SK-N-SH treated with all-trans-retinoic acid at 6 μM for 48 hours (cell line): ENCODE data around the gene CILP2.

Source experiments
- ATAC-seq: fragments of 200-7000 bp; cut with Tn5 transposase; 3 replicates; pipeline ENCODE4 v1.9.1; 2020; ENCODE audit warnings: mild to moderate bottlenecking, moderate library complexity
- ARNTL ChIP-seq: fragments of 450-650 bp; formaldehyde crosslinking; IDR thresholded peaks from 2 replicates; pipeline ENCODE4 v1.5.0; 2020; ENCODE audit warnings: low read depth, mild to moderate bottlenecking, moderate library complexity, borderline replicate concordance
- BACH2 ChIP-seq: fragments of 250-450 bp; sonication (Bioruptor Pico); IDR thresholded peaks from 2 replicates; pipeline ENCODE4 v1.9.0; 2021; ENCODE audit warnings: mild to moderate bottlenecking, borderline replicate concordance
- CREB5 ChIP-seq: fragments of 250-450 bp; sonication (Bioruptor Pico); IDR thresholded peaks from 2 replicates; pipeline ENCODE4 v1.5.1; 2020; ENCODE audit warnings: low read depth, mild to moderate bottlenecking, moderate library complexity
- CSDC2 ChIP-seq: fragments of 250-450 bp; sonication (Bioruptor Pico); IDR thresholded peaks from 2 replicates; pipeline ENCODE4 v1.5.0; 2020; ENCODE audit warnings: mild to moderate bottlenecking, moderate library complexity
- CSRNP3 ChIP-seq: fragments of 250-450 bp; sonication (Bioruptor Pico); IDR thresholded peaks from 2 replicates; pipeline ENCODE4 v1.5.1; 2021; ENCODE audit warnings: mild to moderate bottlenecking, moderate library complexity
- GLIS3 ChIP-seq: fragments of 250-450 bp; sonication (Bioruptor Pico); IDR thresholded peaks from 2 replicates; pipeline ENCODE4 v1.5.0; 2020; ENCODE audit warnings: mild to moderate bottlenecking, moderate library complexity
- ISL1 ChIP-seq: fragments of 250-450 bp; sonication (Bioruptor Pico); IDR thresholded peaks from 2 replicates; pipeline ENCODE4 v2.1.2; 2022; ENCODE audit warnings: mild to moderate bottlenecking, moderate library complexity
- OSR1 ChIP-seq: fragments of 250-450 bp; sonication (Bioruptor Pico); IDR thresholded peaks from 2 replicates; pipeline ENCODE4 v1.8.0; 2022; ENCODE audit warnings: moderate library complexity, mild to moderate bottlenecking, inconsistent platforms
- PATZ1 ChIP-seq: fragments of 250-450 bp; sonication (Bioruptor Pico); IDR thresholded peaks from 2 replicates; pipeline ENCODE4 v1.8.0; 2020; ENCODE audit warnings: mild to moderate bottlenecking, moderate library complexity, borderline replicate concordance
- POU6F1 ChIP-seq: fragments of 250-450 bp; sonication (Bioruptor Pico); IDR thresholded peaks from 2 replicates; pipeline ENCODE4 v1.8.0; 2021; ENCODE audit warnings: low read depth, mild to moderate bottlenecking, moderate library complexity, borderline replicate concordance
- PPARA ChIP-seq: fragments of 250-450 bp; sonication (Bioruptor Pico); IDR thresholded peaks from 2 replicates; pipeline ENCODE4 v1.5.0; 2020; ENCODE audit warnings: mild to moderate bottlenecking, borderline replicate concordance
- RARB ChIP-seq: fragments of 250-450 bp; sonication (Bioruptor Pico); IDR thresholded peaks from 2 replicates; pipeline ENCODE4 v1.8.0; 2021; ENCODE audit warnings: mild to moderate bottlenecking, moderate library complexity
- SNAI2 ChIP-seq: fragments of 250-450 bp; sonication (Bioruptor Pico); IDR thresholded peaks from 2 replicates; pipeline ENCODE4 v1.5.0; 2020; ENCODE audit warnings: mild to moderate bottlenecking, moderate library complexity
- TCF4 ChIP-seq: fragments of 250-450 bp; sonication (Bioruptor Pico); IDR thresholded peaks from 2 replicates; pipeline ENCODE4 v1.8.0; 2021; ENCODE audit warnings: mild to moderate bottlenecking, moderate library complexity, borderline replicate concordance
- TOX ChIP-seq: fragments of 250-450 bp; sonication (Bioruptor Pico); IDR thresholded peaks from 2 replicates; pipeline ENCODE4 v1.8.0; 2021; ENCODE audit warnings: mild to moderate bottlenecking, moderate library complexity, borderline replicate concordance
- ZC3H10 ChIP-seq: fragments of 250-450 bp; sonication (Bioruptor Pico); IDR thresholded peaks from 2 replicates; pipeline ENCODE4 v1.5.1; 2021; ENCODE audit warnings: mild to moderate bottlenecking, moderate library complexity
- ZFP3 ChIP-seq: fragments of 250-450 bp; sonication (Bioruptor Pico); IDR thresholded peaks from 2 replicates; pipeline ENCODE4 v1.5.0; 2020; ENCODE audit warnings: mild to moderate bottlenecking, moderate library complexity
- ZFP30 ChIP-seq: fragments of 450-650 bp; formaldehyde crosslinking; IDR thresholded peaks from 2 replicates; pipeline ENCODE4 v1.5.0; 2022; ENCODE audit warnings: mild to moderate bottlenecking, moderate library complexity
- ZNF70 ChIP-seq: fragments of 450-650 bp; formaldehyde crosslinking; IDR thresholded peaks from 2 replicates; pipeline ENCODE4 v1.5.0; 2020; ENCODE audit warnings: mild to moderate bottlenecking, moderate library complexity
- ZNF8 ChIP-seq: fragments of 450-650 bp; formaldehyde crosslinking; IDR thresholded peaks from 2 replicates; pipeline ENCODE4 v1.5.0; 2020; ENCODE audit warnings: mild to moderate bottlenecking, moderate library complexity

CILP2 gene

GRCh38 chr19:19543101-19543500 lies 5.0 kb downstream of the CILP2 start:
- TF ChIP-seq CREB5 (no peak), BACH2 (no peak), ZFP30 (CRISPR knock-in tag) (no peak), ZNF8 (no peak), OSR1 (CRISPR knock-in tag) (no peak), SNAI2 (CRISPR knock-in tag) (no peak), ZNF70 (no peak), PPARA (no peak), ISL1 (CRISPR knock-in tag) (no peak), RARB (CRISPR knock-in tag) (no peak)
- no peak for ATAC-seq

- no peak for TF ChIP-seq ZNF70
- TF ChIP-seq ISL1 (CRISPR knock-in tag): no peak
- no peak for TF ChIP-seq CSDC2 (CRISPR knock-in tag)
- TF ChIP-seq PPARA: no peak
- TF ChIP-seq BACH2: no peak
- TF ChIP-seq ZNF8: no peak
- no peak for TF ChIP-seq TOX (CRISPR knock-in tag)
- no peak for TF ChIP-seq CREB5
- TF ChIP-seq CSRNP3 (CRISPR knock-in tag): no peak
- TF ChIP-seq PATZ1 (CRISPR knock-in tag): no peak
- TF ChIP-seq TCF4 (CRISPR knock-in tag): no peak
- TF ChIP-seq RARB (CRISPR knock-in tag): no peak
- no peak for TF ChIP-seq ZFP3 (CRISPR knock-in tag)
- no peak for TF ChIP-seq GLIS3 (CRISPR knock-in tag)
- no peak for TF ChIP-seq OSR1 (CRISPR knock-in tag)
- TF ChIP-seq ARNTL (CRISPR knock-in tag): no peak
- TF ChIP-seq ZFP30 (CRISPR knock-in tag): no peak
- TF ChIP-seq ZC3H10 (CRISPR knock-in tag): no peak
- no peak for TF ChIP-seq SNAI2 (CRISPR knock-in tag)
- ATAC-seq: no peak
These were observed 5.6 kb downstream of the CILP2 start for GRCh38 chr19:19543640-19544039.

GRCh38 chr19:19544257-19544953 lies 6.3 kb downstream of the CILP2 start:
- no peak for ATAC-seq
- TF ChIP-seq ZFP30 (CRISPR knock-in tag) (no peak), POU6F1 (no peak), OSR1 (CRISPR knock-in tag) (no peak), PATZ1 (CRISPR knock-in tag) (no peak), PPARA (no peak), ARNTL (CRISPR knock-in tag) (no peak), ZFP3 (CRISPR knock-in tag) (no peak), CSRNP3 (CRISPR knock-in tag) (no peak), ZNF8 (no peak), TCF4 (CRISPR knock-in tag) (no peak), ZC3H10 (CRISPR knock-in tag) (no peak)
- TF ChIP-seq, all 23 proteins: peak for 0
